Cerebellar nuclear complex (tissue), 1 donor: ENCODE data around the gene ATP2C2.
A peak's percentile ranks its signal among the peaks of the same experiment; 100 is the strongest.

Source experiments
- DNase-seq, 2 experiments: peaks; one replicate each; lab custom pipeline; 2025; lab: John Stamatoyannopoulos, UW

The ATP2C2 gene

GRCh38 chr16:84498223-84498610, 129.9 kb downstream of the ATP2C2 start:
- DNase-seq = no peak

GRCh38 chr16:84498859-84499620, 130.7 kb downstream of the ATP2C2 start:
- DNase-seq = no peak

GRCh38 chr16:84499638-84500037, 131.3 kb downstream of the ATP2C2 start:
- DNase-seq = no peak

- no peak for DNase-seq
Observed at GRCh38 chr16:84500531-84500930, 132.2 kb downstream of the ATP2C2 start.

DNA sequence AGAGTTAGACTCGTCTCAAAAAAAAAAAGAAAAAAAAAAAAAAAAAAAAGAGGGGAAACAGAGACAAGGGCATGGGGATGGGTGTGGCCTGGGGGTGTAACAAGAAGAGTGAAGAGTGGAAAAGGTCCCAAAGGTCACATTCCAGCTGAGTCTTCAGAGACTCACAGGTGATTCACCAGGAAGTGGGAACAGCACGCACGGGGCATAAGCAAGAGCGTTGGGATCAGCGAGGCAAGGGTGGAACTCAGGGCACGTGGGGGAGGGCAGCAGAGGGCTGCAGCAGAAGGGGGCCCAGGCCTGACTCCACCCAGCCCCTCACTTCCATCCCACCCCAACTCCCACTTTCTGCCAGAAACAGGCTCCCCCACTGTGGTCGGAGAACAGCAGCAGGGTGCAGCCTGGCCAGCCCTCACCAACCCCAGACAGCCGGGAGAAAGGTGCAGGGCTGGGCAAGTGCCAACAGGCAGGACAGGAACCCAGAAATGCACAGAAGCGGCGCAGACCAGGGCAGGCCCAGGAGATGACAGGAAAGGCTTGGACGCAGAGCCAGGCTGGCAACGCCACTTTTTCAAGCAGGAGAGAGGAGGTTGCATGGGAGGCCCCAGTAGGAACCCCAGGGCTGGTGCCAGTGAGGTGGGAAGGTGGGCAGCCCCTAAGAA, 132.9 kb downstream of the ATP2C2 start:
- DNase-seq = no peak

- DNase-seq = no peak
Observed at GRCh38 chr16:84502075-84502474, 133.7 kb downstream of the ATP2C2 start.

GRCh38 chr16:84502581-84502980, 134.2 kb downstream of the ATP2C2 start:
- DNase-seq = no peak

- no peak for DNase-seq
Observed at GRCh38 chr16:84503751-84504395, 135.5 kb downstream of the ATP2C2 start.

DNA sequence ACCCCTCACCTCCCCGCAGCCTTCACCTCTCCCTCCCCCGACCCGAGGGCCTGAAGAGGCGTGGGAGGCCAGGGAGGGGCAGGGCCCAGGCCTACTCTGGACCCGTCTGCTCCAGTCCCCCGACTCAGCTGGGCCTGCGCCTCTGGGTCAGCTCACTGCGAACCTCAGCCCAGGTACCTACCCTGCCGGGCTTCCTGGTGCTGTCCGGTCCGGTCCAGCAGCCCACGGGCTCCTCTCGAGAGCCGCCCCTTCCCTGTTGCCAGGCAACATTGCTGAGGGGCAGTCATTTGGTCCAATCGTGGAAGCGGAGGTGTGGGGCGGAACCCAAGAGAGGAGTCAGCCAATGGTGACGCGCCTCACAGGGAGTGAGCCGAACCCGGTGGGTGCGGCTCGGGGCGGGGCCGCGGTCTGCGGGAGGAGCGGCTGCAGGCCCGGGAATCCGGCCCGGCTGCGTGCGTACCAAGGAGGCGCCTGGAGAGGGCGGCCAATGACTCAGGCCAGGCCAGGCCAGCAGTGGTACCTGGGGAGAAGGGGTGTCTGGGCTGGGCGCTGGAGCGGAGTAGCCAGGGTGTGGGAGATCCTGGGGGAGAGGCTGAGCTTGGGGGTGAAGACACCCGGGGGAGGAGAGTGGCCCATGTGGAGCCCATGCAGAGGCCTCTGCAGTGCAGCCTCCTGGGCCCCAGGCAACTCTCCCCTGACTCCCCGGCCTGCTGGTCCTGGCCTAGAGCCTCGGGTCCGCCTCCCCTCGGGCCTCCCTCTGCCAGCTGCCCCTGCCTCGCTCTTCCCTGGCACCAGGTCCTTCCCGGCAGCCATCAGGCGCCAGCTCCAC, 136.3 kb downstream of the ATP2C2 start, which contains the start of gene MEAK7:
Gene MEAK7, minus strand, starts transcription at position 240 of the 829 bp plus-strand sequence. CDS start 6,573 bp downstream, outside the sequence.
- peak; percentile 91 to 98 for DNase-seq

GRCh38 chr16:84505249-84506187, 137.2 kb downstream of the ATP2C2 start:
- no peak for DNase-seq

- DNase-seq = no peak
Observed at GRCh38 chr16:84507011-84507982, 139.0 kb downstream of the ATP2C2 start.

GRCh38 chr16:84508502-84508901, 140.2 kb downstream of the ATP2C2 start:
- no peak for DNase-seq

- no peak for DNase-seq
Observed at GRCh38 chr16:84509032-84509950, 141.0 kb downstream of the ATP2C2 start.

DNA sequence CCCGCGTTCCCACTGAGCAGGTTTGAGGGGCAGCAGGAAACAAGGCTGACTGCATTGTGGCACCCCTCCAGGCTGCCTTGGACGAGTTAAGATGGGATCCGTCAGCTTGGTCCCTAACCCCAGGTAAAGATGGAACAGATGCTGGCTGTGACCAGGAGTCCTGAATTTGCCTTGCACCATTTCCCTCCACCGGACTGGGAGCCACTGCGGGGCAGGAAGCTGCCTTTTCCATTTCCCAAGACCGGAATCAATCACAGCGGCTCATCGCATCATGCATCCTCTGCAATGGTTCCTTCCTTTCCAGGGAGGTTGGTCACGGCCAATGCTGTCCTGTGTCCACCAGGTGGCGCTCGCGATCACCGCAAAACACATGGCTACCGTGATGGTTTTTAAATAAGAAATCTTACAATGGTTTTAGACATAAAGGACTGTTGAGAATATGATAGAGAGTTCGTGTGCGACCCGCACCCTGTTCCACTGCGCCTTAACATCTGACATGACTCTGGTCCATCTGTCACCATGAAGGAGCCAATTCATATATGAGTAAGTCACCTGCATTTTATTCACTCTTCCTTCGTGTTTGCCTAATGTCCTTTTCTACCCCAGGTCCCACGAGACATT, 143.0 kb downstream of the ATP2C2 start:
- peak in 1 of 2 experiments; percentile 74 for DNase-seq

GRCh38 chr16:84511831-84512230, 143.5 kb downstream of the ATP2C2 start:
- DNase-seq = no peak

- no peak for DNase-seq
Observed at GRCh38 chr16:84513123-84513522, 144.8 kb downstream of the ATP2C2 start.

DNA sequence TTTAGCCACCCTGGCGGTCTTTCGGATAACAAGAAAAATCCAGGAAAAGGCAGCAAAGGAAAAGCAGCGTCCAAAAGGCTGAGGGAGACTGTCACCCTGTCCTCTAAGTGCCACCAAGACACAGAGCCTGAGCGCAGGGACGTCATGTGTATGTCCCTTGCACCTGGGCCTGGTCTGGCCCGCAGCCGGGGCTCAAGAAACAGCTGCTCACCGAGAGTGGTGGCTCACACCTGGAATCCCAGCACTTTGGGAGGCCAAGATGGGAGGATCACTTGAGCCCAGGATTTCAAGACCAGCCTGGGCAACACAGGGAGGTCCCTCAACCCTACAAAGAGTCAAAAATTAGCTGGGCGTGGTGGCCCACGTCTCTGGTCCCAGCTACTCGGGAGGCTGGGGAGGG, 145.3 kb downstream of the ATP2C2 start:
- no peak for DNase-seq
